ENCODE results near the gene PRXL2B.

DNA sequence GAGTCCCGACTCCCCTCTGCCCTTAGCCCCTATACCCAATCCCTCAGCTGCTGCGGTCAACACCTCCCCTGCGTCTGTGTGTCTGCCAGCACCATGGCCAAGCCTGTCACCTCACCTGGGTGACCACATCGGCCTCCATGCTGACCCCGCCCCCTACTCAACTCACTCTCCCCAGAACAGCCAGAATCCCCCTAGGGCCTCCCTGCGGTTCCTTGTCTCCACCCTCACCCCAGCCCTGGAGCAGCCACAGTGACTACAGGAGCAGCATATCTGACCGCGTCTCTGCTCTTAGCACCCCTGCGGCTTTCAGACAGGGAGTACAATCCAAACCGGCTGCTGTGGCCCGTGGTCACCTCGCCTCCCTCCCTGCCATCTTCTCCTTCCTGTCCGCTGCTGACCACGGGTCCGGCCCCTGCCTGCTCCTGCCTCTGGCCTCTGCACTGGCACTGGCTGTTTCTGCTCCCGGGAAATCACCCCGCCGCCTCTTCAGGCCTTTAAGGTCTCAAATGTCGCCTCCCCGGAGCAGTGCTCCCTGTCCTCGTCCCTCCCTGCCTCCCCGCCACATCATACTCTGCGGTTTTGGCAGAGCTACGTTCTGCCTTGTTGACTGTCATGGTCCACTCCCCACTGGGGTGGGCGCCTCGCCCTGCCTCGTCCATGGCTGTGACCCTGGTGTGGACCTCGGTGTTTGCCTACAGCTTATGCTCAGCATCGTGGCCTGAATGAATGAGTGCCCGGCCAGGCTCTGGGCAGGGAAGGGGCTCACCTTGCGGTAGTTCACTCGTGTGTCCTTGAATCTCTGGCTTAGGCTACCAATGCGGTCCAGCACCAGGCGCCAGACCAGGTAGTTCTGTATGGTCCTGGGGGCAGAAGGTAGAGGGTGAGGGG is 11.1 kb downstream of the PRXL2B start:
- TF ChIP-seq, protein P1, sequence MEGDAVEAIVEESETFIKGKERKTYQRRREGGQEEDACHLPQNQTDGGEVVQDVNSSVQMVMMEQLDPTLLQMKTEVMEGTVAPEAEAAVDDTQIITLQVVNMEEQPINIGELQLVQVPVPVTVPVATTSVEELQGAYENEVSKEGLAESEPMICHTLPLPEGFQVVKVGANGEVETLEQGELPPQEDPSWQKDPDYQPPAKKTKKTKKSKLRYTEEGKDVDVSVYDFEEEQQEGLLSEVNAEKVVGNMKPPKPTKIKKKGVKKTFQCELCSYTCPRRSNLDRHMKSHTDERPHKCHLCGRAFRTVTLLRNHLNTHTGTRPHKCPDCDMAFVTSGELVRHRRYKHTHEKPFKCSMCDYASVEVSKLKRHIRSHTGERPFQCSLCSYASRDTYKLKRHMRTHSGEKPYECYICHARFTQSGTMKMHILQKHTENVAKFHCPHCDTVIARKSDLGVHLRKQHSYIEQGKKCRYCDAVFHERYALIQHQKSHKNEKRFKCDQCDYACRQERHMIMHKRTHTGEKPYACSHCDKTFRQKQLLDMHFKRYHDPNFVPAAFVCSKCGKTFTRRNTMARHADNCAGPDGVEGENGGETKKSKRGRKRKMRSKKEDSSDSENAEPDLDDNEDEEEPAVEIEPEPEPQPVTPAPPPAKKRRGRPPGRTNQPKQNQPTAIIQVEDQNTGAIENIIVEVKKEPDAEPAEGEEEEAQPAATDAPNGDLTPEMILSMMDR (IDR thresholded peaks at IDR 0.05 in 4 of 5, conservative IDR thresholded peaks at IDR 0.05 in 1 of 5), result no peak
- TF ChIP-seq POLR2A (IDR thresholded peaks at IDR 0.05), result no peak

Measured in gastrocnemius medialis (tissue), 4 donors.